ENCODE results near the gene JARID2. TPM values are rescaled to one million over a fixed set of nuclear protein-coding genes. Genes with fewer than 3 reads are reported as not detected.

Gene JARID2
- total and polyA plus RNA-seq, 9 of the 15 experiments (the other 6 are each of a cell fraction or from before 2014, with no cell fraction given), result 5.0 to 29.0 (median 15.6) TPM

DNA sequence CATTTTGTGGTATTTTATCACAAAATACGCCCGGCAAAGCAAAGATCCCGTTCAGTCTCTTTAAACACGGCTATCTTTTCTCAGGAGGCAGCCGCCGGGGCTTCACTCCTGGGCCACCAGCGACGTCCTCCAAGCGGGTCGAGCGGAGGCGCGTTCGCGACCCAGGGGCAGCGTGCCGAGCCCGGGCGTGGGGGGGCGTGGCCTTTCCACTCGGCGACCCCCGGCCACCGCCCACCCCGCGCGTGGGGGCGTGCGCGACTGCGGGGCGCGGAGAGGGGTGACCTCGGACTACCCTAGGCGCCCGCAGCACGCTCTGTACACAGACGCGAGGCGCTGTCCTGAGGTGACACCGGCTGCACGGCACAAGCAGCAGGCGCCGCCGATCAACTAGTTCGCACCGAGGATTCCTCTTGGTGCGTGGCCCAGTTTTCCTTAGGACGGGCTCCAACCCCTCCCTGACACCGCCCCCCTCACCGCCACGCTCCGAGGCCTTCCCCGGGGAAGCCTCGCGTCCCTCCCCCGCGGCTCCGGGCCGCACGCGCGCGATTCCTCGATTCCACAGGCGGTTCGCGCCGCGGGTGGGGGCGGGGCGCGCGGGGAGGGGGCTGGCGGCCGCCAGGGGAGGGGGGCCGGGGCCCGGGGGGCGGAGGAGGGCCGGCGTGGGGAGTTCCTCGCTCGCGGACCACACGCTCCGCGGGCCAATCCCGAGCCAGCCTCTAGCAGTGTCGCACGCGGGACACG is 1.1 kb upstream of the JARID2 start (continued):
- TF ChIP-seq GATA2 (CRISPR knock-in tag; IDR thresholded peaks at IDR 0.05) (no peak), SMARCA4 (IDR thresholded peaks at IDR 0.05) (no peak), ZNF644 (tag; IDR thresholded peaks at IDR 0.05; ENCODE audit: low read depth) (no peak), NCOA1 (IDR thresholded peaks at IDR 0.05; ENCODE audit: low read depth) (no peak), ZNF551 (CRISPR knock-in tag; IDR thresholded peaks at IDR 0.05) (no peak), BRF1 (IDR thresholded peaks at IDR 0.05; ENCODE audit: borderline replicate concordance, extremely low read depth, insufficient read length) (no peak), ATF7 (IDR thresholded peaks at IDR 0.05) (peak; percentile 36; the same call in 1 of the 2 replicates), TSC22D4 (tag; IDR thresholded peaks at IDR 0.05) (no peak), NFIC (IDR thresholded peaks at IDR 0.05) (peak; percentile 2; the same call in 1 of the 2 replicates), THRAP3 (IDR thresholded peaks at IDR 0.05; ENCODE audit: borderline replicate concordance) (no peak), ZNF354B (CRISPR knock-in tag; IDR thresholded peaks at IDR 0.05) (no peak), SLC30A9 (CRISPR knock-in tag; IDR thresholded peaks at IDR 0.05) (no peak), ZC3H11A (IDR thresholded peaks at IDR 0.05; ENCODE audit: low read depth, low read length) (no peak), TCFL5 (CRISPR knock-in tag; conservative IDR thresholded peaks at IDR 0.05) (no peak), TAF9B (IDR thresholded peaks at IDR 0.05; ENCODE audit: partially characterized antibody) (no peak), SREBF2 (CRISPR knock-in tag; IDR thresholded peaks at IDR 0.05) (no peak), POLR2B (IDR thresholded peaks at IDR 0.05; ENCODE audit: low read depth, partially characterized antibody) (peak; percentile 41)
- TF ChIP-seq, protein P1, sequence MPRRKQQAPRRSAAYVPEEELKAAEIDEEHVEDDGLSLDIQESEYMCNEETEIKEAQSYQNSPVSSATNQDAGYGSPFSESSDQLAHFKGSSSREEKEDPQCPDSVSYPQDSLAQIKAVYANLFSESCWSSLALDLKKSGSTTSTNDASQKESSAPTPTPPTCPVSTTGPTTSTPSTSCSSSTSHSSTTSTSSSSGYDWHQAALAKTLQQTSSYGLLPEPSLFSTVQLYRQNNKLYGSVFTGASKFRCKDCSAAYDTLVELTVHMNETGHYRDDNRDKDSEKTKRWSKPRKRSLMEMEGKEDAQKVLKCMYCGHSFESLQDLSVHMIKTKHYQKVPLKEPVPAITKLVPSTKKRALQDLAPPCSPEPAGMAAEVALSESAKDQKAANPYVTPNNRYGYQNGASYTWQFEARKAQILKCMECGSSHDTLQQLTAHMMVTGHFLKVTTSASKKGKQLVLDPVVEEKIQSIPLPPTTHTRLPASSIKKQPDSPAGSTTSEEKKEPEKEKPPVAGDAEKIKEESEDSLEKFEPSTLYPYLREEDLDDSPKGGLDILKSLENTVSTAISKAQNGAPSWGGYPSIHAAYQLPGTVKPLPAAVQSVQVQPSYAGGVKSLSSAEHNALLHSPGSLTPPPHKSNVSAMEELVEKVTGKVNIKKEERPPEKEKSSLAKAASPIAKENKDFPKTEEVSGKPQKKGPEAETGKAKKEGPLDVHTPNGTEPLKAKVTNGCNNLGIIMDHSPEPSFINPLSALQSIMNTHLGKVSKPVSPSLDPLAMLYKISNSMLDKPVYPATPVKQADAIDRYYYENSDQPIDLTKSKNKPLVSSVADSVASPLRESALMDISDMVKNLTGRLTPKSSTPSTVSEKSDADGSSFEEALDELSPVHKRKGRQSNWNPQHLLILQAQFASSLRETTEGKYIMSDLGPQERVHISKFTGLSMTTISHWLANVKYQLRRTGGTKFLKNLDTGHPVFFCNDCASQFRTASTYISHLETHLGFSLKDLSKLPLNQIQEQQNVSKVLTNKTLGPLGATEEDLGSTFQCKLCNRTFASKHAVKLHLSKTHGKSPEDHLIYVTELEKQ (CRISPR knock-in tag; IDR thresholded peaks at IDR 0.05), result no peak
- TF ChIP-seq, protein P2, sequence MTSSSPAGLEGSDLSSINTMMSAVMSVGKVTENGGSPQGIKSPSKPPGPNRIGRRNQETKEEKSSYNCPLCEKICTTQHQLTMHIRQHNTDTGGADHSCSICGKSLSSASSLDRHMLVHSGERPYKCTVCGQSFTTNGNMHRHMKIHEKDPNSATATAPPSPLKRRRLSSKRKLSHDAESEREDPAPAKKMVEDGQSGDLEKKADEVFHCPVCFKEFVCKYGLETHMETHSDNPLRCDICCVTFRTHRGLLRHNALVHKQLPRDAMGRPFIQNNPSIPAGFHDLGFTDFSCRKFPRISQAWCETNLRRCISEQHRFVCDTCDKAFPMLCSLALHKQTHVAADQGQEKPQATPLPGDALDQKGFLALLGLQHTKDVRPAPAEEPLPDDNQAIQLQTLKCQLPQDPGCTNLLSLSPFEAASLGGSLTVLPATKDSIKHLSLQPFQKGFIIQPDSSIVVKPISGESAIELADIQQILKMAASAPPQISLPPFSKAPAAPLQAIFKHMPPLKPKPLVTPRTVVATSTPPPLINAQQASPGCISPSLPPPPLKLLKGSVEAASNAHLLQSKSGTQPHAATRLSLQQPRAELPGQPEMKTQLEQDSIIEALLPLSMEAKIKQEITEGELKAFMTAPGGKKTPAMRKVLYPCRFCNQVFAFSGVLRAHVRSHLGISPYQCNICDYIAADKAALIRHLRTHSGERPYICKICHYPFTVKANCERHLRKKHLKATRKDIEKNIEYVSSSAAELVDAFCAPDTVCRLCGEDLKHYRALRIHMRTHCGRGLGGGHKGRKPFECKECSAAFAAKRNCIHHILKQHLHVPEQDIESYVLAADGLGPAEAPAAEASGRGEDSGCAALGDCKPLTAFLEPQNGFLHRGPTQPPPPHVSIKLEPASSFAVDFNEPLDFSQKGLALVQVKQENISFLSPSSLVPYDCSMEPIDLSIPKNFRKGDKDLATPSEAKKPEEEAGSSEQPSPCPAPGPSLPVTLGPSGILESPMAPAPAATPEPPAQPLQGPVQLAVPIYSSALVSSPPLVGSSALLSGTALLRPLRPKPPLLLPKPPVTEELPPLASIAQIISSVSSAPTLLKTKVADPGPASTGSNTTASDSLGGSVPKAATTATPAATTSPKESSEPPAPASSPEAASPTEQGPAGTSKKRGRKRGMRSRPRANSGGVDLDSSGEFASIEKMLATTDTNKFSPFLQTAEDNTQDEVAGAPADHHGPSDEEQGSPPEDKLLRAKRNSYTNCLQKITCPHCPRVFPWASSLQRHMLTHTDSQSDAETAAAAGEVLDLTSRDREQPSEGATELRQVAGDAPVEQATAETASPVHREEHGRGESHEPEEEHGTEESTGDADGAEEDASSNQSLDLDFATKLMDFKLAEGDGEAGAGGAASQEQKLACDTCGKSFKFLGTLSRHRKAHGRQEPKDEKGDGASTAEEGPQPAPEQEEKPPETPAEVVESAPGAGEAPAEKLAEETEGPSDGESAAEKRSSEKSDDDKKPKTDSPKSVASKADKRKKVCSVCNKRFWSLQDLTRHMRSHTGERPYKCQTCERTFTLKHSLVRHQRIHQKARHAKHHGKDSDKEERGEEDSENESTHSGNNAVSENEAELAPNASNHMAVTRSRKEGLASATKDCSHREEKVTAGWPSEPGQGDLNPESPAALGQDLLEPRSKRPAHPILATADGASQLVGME (CRISPR knock-in tag; IDR thresholded peaks at IDR 0.05), result peak; percentile 92
- TF ChIP-seq, protein P3, sequence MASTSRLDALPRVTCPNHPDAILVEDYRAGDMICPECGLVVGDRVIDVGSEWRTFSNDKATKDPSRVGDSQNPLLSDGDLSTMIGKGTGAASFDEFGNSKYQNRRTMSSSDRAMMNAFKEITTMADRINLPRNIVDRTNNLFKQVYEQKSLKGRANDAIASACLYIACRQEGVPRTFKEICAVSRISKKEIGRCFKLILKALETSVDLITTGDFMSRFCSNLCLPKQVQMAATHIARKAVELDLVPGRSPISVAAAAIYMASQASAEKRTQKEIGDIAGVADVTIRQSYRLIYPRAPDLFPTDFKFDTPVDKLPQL (IDR thresholded peaks at IDR 0.05; ENCODE audit: extremely low read depth, insufficient read length), result no peak

Measured in K562 (cell line).